K562 (cell line): ENCODE results near the gene FAM200B. TPM values are rescaled to one million over a fixed set of nuclear protein-coding genes. Genes with fewer than 3 reads are reported as not detected.

Experiments
- ATAC-seq: fragments of 200-7000 bp; cut with Tn5 transposase; 3 replicates; pipeline ENCODE4 v1.9.1; 2020; ENCODE audit warnings: moderate library complexity
- BruUV-seq: library from RNA; stranded (reverse); fragments of 400-500 nt; replicated peaks from 2 replicates; lab custom pipeline; 2021; lab: Mats Ljungman, UMichigan
- CTCF ChIA-PET: fragments of 300-600 bp; formaldehyde crosslinking; extraction: SDS; loops from one replicate; lab custom pipeline; 2021; ENCODE audit warnings: low intra/inter-chr PET ratio; lab: Yijun Ruan, JAX
- POLR2A ChIA-PET: fragments of 300-600, 350-650 bp; sonication (Branson Sonifier 250); formaldehyde crosslinking; extraction: SDS; loops from one replicate; lab custom pipeline; 2021; ENCODE audit warnings: antibody characterized with exemption, inconsistent platforms; lab: Yijun Ruan, JAX
- DNase-seq, 4 experiments: peaks; one replicate each; pipeline versions ENCODE4 v3.0.0 to v3.0.0-alpha.2; 2011 to 2018; ENCODE audit warnings: low spot score in 3 of 4, mixed read lengths in 3 of 4; ENCODE audit errors: extremely low read depth in 1 of 4
- FAIRE-seq: peaks from 2 replicates; lab custom pipeline; 2011; peaks lifted over from hg19 to GRCh38; lab: Jason Lieb, UNC
- H2AFZ ChIP-seq: 2 replicates; pipeline ENCODE4 v1.6.0; 2011; ENCODE audit warnings: low read depth, low read length, control low read depth, inconsistent platforms
- H3K27ac ChIP-seq: fragments of 200-600 bp; 3 replicates; pipeline ENCODE4 v1.8.0; 2011; ENCODE audit warnings: low read depth, mild to moderate bottlenecking, control low read depth, inconsistent platforms, low read length, moderate library complexity, mixed read lengths; ENCODE audit errors: extremely low read depth
- H3K27me3 ChIP-seq, 2 experiments: fragments of 300-600 bp in 1 of 2; 2 replicates in 1 of 2; 3 replicates in 1 of 2; pipeline versions ENCODE4 v1.6.0 to v1.8.0; 2011; ENCODE audit warnings: inconsistent platforms in 2 of 2, low read length in 2 of 2, mild to moderate bottlenecking in 1 of 2, mixed read lengths in 1 of 2, moderate library complexity in 1 of 2; ENCODE audit not compliant: control insufficient read depth in 2 of 2, insufficient read depth in 2 of 2
- H3K36me3 ChIP-seq: fragments of 300-600 bp; 3 replicates; pipeline ENCODE4 v1.8.0; 2011; ENCODE audit warnings: mild to moderate bottlenecking, low read length, inconsistent platforms; ENCODE audit not compliant: control insufficient read depth, insufficient read depth
- H3K4me1 ChIP-seq, 2 experiments: fragments of 200-600 bp in 1 of 2; replicated peaks in 1 of 2; 2 replicates in 1 of 2; 3 replicates in 1 of 2; pipeline versions ENCODE4 v1.5.1 to v1.8.0; 2011; ENCODE audit warnings: inconsistent platforms in 2 of 2, low read length in 2 of 2, mild to moderate bottlenecking in 1 of 2, mixed read lengths in 1 of 2, moderate library complexity in 1 of 2; ENCODE audit not compliant: control insufficient read depth in 2 of 2, insufficient read depth in 2 of 2
- H3K4me2 ChIP-seq: 2 replicates; pipeline ENCODE4 v1.6.1; 2011; ENCODE audit warnings: low read length, control low read depth, inconsistent platforms, mixed read lengths; ENCODE audit not compliant: insufficient read depth
- H3K4me3 ChIP-seq: fragments of 200-600 bp; sonication (generic), shearing (Covaris generic); 2 replicates; pipeline ENCODE4 v1.5.1; 2016; ENCODE audit warnings: control low read depth, inconsistent platforms
- H3K79me2 ChIP-seq: fragments of 200-600 bp; 3 replicates; pipeline ENCODE4 v1.8.0; 2011; ENCODE audit warnings: low read length, inconsistent platforms; ENCODE audit not compliant: control insufficient read depth, insufficient read depth
- H3K9ac ChIP-seq, 2 experiments: 2 replicates each; pipeline versions ENCODE4 v1.6.0 to v1.6.1; 2011; ENCODE audit warnings: low read depth in 2 of 2, low read length in 2 of 2, control low read depth in 1 of 2, inconsistent platforms in 1 of 2, mild to moderate bottlenecking in 1 of 2, mixed read lengths in 1 of 2; ENCODE audit not compliant: insufficient read depth in 1 of 2
- H3K9me1 ChIP-seq: one replicate; pipeline ENCODE4 v1.6.0; 2011; ENCODE audit warnings: inconsistent platforms, mild to moderate bottlenecking, low read length, moderate library complexity; ENCODE audit not compliant: control insufficient read depth, insufficient read depth
- H3K9me3 ChIP-seq: replicated peaks from 2 replicates; pipeline ENCODE4 v1.5.1; 2011; ENCODE audit warnings: low read depth, low read length, inconsistent platforms; ENCODE audit not compliant: control insufficient read depth, insufficient read depth
- H4K20me1 ChIP-seq: replicated peaks from 2 replicates; pipeline ENCODE4 v1.6.1; 2011; ENCODE audit warnings: low read length, inconsistent platforms, mixed read lengths; ENCODE audit not compliant: control insufficient read depth, insufficient read depth
- CHD1 ChIP-seq: fragments of 200-600 bp; sonication (generic); IDR thresholded peaks from one replicate; pipeline ENCODE4 v1.6.1; 2012; ENCODE audit warnings: mild to moderate bottlenecking, moderate library complexity, low read length, inconsistent platforms
- GABPB1 ChIP-seq: sonication (generic); formaldehyde crosslinking; IDR thresholded peaks from 2 replicates; pipeline ENCODE4 v1.8.0; 2022; ENCODE audit warnings: mild to moderate bottlenecking, missing genetic modification reagents
- GATAD2A ChIP-seq: fragments of 450-650 bp; IDR thresholded peaks from 2 replicates; pipeline ENCODE4 v1.6.1; 2017
- ILF3 ChIP-seq: fragments of 450-650 bp; IDR thresholded peaks from 2 replicates; pipeline ENCODE4 v1.6.1; 2018; ENCODE audit warnings: antibody characterized with exemption, mild to moderate bottlenecking, moderate library complexity, borderline replicate concordance
- KDM1A ChIP-seq, 2 experiments: fragments of 450-650 bp; IDR thresholded peaks; 2 replicates each; pipeline ENCODE4 v1.6.1; 2016; ENCODE audit warnings: mild to moderate bottlenecking in 2 of 2
- MAFG ChIP-seq: fragments of 450-650 bp; conservative IDR thresholded peaks from 2 replicates; pipeline ENCODE4 v1.6.1; 2016; ENCODE audit warnings: missing genetic modification characterization, missing compliant biosample characterization
- NR1H2 ChIP-seq: sonication (generic); formaldehyde crosslinking; IDR thresholded peaks from 2 replicates; pipeline ENCODE4 v1.4.0; 2020; ENCODE audit warnings: mild to moderate bottlenecking, missing genetic modification reagents
- NUFIP1 ChIP-seq: fragments of 450-650 bp; IDR thresholded peaks from 2 replicates; pipeline ENCODE4 v1.6.1; 2018; ENCODE audit not compliant: partially characterized antibody
- RAD21 ChIP-seq, 2 experiments: fragments of 250-450 bp in 1 of 2; fragments of 450-650 bp in 1 of 2; sonication (Bioruptor Pico) in 1 of 2; formaldehyde crosslinking in 1 of 2; IDR thresholded peaks in 1 of 2; conservative IDR thresholded peaks in 1 of 2; 2 replicates each; pipeline versions ENCODE4 v1.4.0 to v1.8.0; 2020 to 2022; ENCODE audit warnings: mild to moderate bottlenecking in 2 of 2, moderate library complexity in 1 of 2
- SAP30 ChIP-seq: fragments of 200-600 bp; sonication (generic); IDR thresholded peaks from 2 replicates; pipeline ENCODE4 v1.6.1; 2012; ENCODE audit warnings: borderline replicate concordance, low read depth, mild to moderate bottlenecking, moderate library complexity, low read length, control low read depth, inconsistent platforms; ENCODE audit not compliant: insufficient read depth, poor library complexity, severe bottlenecking
- SMAD2 ChIP-seq: fragments of 150-350 bp; IDR thresholded peaks from 2 replicates; pipeline ENCODE4 v1.6.1; 2014; ENCODE audit warnings: low read depth, mild to moderate bottlenecking, low read length
- SMARCA5 ChIP-seq: fragments of 450-650 bp; IDR thresholded peaks from 2 replicates; pipeline ENCODE4 v1.6.1; 2016
- SOX6 ChIP-seq: fragments of 450-650 bp; IDR thresholded peaks from 2 replicates; pipeline ENCODE4 v1.6.1; 2014; ENCODE audit warnings: mild to moderate bottlenecking
- TCF7L2 ChIP-seq: fragments of 150-350 bp; IDR thresholded peaks from 2 replicates; pipeline ENCODE4 v1.6.1; 2016; ENCODE audit warnings: low read depth, mild to moderate bottlenecking, low read length, moderate library complexity
- THAP12 ChIP-seq: fragments of 250-450 bp; sonication (Bioruptor Pico); IDR thresholded peaks from 2 replicates; pipeline ENCODE4 v1.9.0; 2021; ENCODE audit warnings: mild to moderate bottlenecking, inconsistent platforms
- ZNF217 ChIP-seq: sonication (generic); formaldehyde crosslinking; IDR thresholded peaks from 2 replicates; pipeline ENCODE4 v1.8.0; 2022; ENCODE audit warnings: mild to moderate bottlenecking, missing genetic modification reagents
- ZNF586 ChIP-seq: fragments of 450-650 bp; formaldehyde crosslinking; conservative IDR thresholded peaks from 2 replicates; pipeline ENCODE4 v1.4.0; 2020; ENCODE audit warnings: mild to moderate bottlenecking, moderate library complexity
- WGBS: fragments of 100-300 bp; shearing (Covaris generic); methylation state at CpG from one replicate; pipeline ENCODE4 v1.1.6; 2016; ENCODE audit warnings: low coverage, mixed read lengths; ENCODE audit not compliant: insufficient coverage; ENCODE audit errors: missing lambda C conversion rate; 5-methylcytosine and 5-hydroxymethylcytosine counted together
- in situ Hi-C: fragments of 300-500 bp; cut with MboI; formaldehyde crosslinking; loops from 4 replicates; pipeline ENCODE4 v1.15.0; 2018; ENCODE audit warnings: inconsistent platforms, mixed read lengths
- intact Hi-C: fragments of 100-400 bp; cut with micrococcal nuclease; formaldehyde crosslinking; loops from 2 replicates; pipeline ENCODE4 v1.14.2; 2022
- polyA plus RNA-seq, 8 experiments: library from polyadenylated mRNA; depleted of rRNA in 4 of 8; stranded (reverse) in 5 of 8; unstranded in 3 of 8; fragments of >200 nt; fragmentation: Nextera tagmentation in 2 of 8; fragmentation: Illumina TruSeq in 1 of 8; extraction: Ambion mirVana in 2 of 8; extraction: Trizol in 1 of 8; gene quantifications; 2 replicates each; pipeline versions ENCODE4 v1.2.1 to v1.2.3, GENCODE V29; 2011 to 2014; ENCODE audit warnings: inconsistent platforms in 1 of 8, missing spikeins in 1 of 8
- total RNA-seq, 7 experiments: library from RNA; depleted of rRNA in 6 of 7; stranded (reverse); fragments of >200 nt in 6 of 7; fragmentation: Illumina TruSeq in 2 of 7; extraction: Trizol in 2 of 7; gene quantifications; 2 replicates each; pipeline versions ENCODE4 v1.2.1 to v1.2.3, GENCODE V29; 2011 to 2021; ENCODE audit warnings: low replicate concordance in 1 of 7

Gene FAM200B
- total and polyA plus RNA-seq, 9 of the 15 experiments (the other 6 are each of a cell fraction or from before 2014, with no cell fraction given): 17.4 to 48.0 (median 25.5) TPM

GRCh38 chr4:15691346-15692135 is 9.9 kb downstream of the FAM200B start:
- CTCF ChIA-PET: no interaction called here

GRCh38 chr4:15692602-15693001 is 11.0 kb downstream of the FAM200B start:
- Histone ChIP-seq H3K27ac (no peak overlapping the region), H3K4me2 (no peak overlapping the region), H3K79me2 (no peaks in the 10 kb centered on the region), H3K9me1 (no peaks in the 10 kb centered on the region), H3K9me3 (no peaks in the 10 kb centered on the region; the same call in 1 of the 2 replicates), H3K27me3 (peaks cover 8 to 12% of the 10 kb centered on the region in 2 experiments; a peak in 4 of 5 replicates), H3K9ac (no peak overlapping the region), H2AFZ (no peak overlapping the region), H3K36me3 (peaks cover 6% of the 10 kb centered on the region; the same call in 1 of the 3 replicates), H3K4me1 (no peaks in the 10 kb centered on the region), H4K20me1 (no peaks in the 10 kb centered on the region), H3K4me3 (no peak overlapping the region)
- POLR2A ChIA-PET: no interaction called here
- in situ Hi-C loops (no loop called here), intact Hi-C loops (no loop called here)
- ATAC-seq (no peak), DNase-seq (no peak), FAIRE-seq (no peak)
- BruUV-seq: no TSS peak
- WGBS: 23% methylated on average over 2 of the region's 2 CpGs
- CTCF ChIA-PET: no interaction called here
- TF ChIP-seq TCF7L2: no peak
- TF ChIP-seq ILF3: no peak
- no peak for TF ChIP-seq SOX6
- TF ChIP-seq ZNF586 (CRISPR knock-in tag): no peak
- TF ChIP-seq ZNF217 (CRISPR knock-in tag): no peak
- no peak for TF ChIP-seq MAFG (tag)
- TF ChIP-seq SMARCA5: no peak
- no peak for TF ChIP-seq SAP30
- no peak for TF ChIP-seq NR1H2 (CRISPR knock-in tag)
- TF ChIP-seq THAP12 (CRISPR knock-in tag): no peak
- TF ChIP-seq SMAD2: no peak
- no peak for TF ChIP-seq GABPB1 (CRISPR knock-in tag)
- no peak for TF ChIP-seq NUFIP1

More at GRCh38 chr4:15691346-15692135, 9.9 kb downstream of the FAM200B start:
- DNase-seq (no peak), ATAC-seq (peak; percentile 25; the same call in 1 of the 3 replicates), FAIRE-seq (no peak)
- H2AFZ ChIP-seq: no peak overlapping the region
- intact Hi-C loops (no loop called here), in situ Hi-C loops (no loop called here)
- POLR2A ChIA-PET: no interaction called here
- H3K27me3 ChIP-seq: peaks cover 8 to 9% of the 10 kb centered on the region in 2 experiments; a peak in 3 of 5 replicates
- H3K36me3 ChIP-seq: peaks cover 16% of the 10 kb centered on the region; the same call in 2 of the 3 replicates
- BruUV-seq: no TSS peak
- WGBS: 13% methylated on average over 3 of the region's 3 CpGs
- no peak overlapping the region for H3K9ac ChIP-seq
- H4K20me1 ChIP-seq: no peaks in the 10 kb centered on the region
- TF ChIP-seq GATAD2A: no peak
- TF ChIP-seq CHD1: no peak
- 0 out of 4 replicates have a peak, but pooled peaks of 1 of the 2 experiments have one; percentile 24 for TF ChIP-seq KDM1A (IDR thresholded peaks at IDR 0.05)
- TF ChIP-seq RAD21 (CRISPR knock-in tag; conservative IDR thresholded peaks at IDR 0.05 in 1 of 2, IDR thresholded peaks at IDR 0.05 in 1 of 2): no peak
- H3K79me2 ChIP-seq: no peaks in the 10 kb centered on the region
- H3K27ac ChIP-seq: no peak overlapping the region
- H3K4me3 ChIP-seq: no peak overlapping the region
- no peaks in the 10 kb centered on the region for H3K9me1 ChIP-seq
- H3K4me1 ChIP-seq: no peaks in the 10 kb centered on the region
- H3K4me2 ChIP-seq: no peak overlapping the region
- no peaks in the 10 kb centered on the region; the same call in 1 of the 2 replicates for H3K9me3 ChIP-seq
